ENCODE data around the gene CIRBP.

Gene CIRBP

DNA sequence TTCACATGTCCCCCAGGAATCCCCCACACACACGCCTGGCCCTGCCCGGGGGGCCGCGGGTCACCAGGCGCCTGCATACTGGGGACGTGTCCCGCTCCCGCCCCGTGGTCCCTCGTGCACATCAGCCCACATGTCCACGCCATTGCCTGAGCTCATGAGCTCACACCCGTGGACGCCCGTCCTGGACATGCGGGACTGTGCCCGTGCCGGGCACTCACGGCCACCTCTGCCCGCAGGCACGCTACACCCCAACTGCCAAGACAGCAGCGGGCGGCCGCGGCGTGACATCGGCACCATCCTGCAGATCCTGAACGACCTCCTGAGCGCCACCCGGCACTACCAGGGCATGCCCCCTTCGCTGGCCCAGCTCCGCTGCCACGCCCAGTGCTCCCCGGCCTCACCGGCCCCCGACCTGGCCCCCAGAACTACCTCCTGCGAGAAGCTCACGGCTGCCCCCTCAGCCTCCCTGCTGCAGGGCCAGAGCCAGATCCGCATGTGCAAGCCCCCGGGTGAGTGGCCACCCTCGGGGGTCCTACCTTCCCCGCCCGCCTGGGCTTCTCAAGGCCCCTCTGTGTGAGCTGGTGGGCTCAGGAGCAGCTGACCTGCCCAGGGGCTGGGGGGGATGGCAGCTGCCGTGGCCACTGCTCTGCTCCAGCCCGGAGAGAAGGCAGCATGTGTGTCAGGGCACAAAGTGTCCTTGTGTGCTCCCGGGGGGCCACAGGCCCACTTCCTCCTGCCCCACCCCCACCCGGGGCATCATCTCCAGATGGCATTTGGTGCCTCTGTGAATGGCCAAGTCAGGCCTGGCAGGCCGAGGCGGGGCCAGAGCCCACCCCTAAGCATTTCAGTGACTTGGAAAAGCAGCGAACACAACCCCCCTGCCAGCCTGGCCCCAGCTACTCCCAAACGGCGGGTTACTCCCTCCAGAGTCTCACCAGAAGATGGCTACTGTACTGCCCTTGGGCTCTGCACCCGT is 13.7 kb upstream of the CIRBP start:
- DNase-seq (ENCODE audit: low read depth in 2 of 2), result no peak

DNA sequence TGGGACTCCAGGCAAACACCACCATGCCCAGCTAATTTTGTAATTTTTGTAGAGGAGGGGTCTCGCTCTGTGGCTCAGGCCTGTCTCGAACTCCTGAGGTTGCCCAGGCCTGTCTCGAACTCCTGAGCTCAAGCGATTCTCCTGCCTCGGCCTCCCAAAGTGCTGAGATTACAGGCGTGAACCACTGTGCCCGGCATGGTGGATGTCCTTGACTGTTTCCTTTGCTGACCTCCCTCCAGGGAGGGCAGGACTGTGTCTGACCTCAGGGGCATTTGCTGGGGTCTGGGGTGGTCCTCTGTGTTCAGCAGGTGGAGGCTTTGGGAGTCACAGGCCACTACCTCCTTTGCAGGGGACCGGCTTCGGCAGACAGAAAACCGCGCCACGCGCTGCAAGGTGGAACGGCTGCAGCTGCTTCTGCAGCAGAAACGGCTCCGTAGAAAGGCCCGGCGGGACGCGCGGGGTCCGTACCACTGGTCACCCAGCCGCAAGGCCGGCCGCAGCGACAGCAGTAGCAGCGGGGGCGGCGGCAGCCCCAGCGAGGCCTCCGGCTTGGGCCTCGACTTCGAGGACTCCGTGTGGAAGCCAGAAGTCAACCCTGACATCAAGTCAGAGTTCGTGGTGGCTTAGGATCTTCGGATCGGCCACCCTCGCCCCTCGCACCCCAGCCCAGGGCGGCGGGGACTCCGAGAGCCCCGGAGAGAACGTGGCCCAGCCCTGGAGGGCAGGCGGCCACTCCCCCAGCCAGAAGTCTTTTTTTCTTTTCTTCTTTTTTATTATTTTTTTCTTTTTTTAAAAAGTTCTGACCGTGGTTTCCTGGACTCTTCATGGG is 12.3 kb upstream of the CIRBP start:
- DNase-seq (ENCODE audit: low read depth in 2 of 2), result no peak

DNA sequence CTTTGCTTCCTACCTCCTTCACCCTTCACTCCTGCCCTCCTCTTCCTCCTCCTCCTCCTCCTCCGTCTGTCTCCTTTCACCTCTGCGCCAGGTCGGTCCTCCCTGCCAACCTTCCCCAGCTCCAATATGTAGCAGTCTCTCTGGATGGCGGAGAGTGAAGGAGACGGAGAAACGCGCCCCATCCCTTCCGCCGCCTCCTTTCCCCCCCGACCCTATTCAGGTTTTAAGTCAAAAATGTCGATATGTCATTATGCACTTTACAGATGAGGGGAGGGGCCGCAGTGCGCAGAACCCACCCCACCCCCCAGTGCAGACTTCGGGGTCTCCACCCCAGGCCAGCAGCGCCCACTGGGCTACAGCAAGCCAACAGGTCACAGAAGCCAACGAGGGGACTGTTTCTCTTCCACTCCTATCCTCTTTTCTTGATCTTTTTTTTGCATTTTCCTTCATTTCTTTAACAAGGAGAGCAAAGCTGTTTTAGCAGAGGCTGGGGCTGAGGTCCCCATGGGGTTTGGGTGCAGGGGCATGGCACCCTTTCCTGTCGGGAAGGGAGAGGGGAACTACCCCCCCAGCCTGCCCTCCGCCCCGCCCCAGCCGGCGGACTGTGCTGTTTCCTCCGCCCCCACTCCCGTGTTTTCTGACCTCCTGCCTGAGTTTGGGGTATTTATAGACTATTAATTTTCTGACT is 11.5 kb upstream of the CIRBP start:
- no peak for DNase-seq (ENCODE audit: low read depth in 2 of 2)

GRCh38 chr19:1258163-1258492 is 11.0 kb upstream of the CIRBP start:
- no peak for DNase-seq (ENCODE audit: low read depth in 2 of 2)

DNA sequence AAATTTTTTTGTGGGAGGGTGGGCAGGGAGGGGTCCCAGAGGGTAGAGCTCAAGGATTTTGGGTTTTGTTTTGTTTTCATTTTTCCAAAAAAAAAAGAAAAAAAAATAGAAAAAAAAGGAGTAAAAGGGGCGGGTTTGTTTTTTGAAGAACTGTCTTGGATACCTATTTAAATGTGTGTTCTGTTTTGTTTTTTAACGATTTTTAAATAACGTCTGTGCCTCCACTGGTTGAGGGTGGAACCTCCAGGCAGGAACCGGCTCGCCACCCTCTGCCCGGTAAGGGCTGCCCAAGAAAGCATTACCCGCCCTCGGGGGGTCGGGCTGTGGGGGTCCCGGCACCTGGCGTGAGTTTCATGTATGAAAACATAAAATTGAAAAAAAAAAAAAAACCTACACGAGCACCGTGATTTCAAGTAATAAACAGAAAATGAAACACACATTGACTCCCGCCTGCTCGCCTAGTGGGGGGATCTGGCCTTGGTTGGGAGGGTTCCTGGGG is 10.4 kb upstream of the CIRBP start:
- DNase-seq (ENCODE audit: low read depth in 2 of 2), result no peak

- no peak for DNase-seq (ENCODE audit: low read depth in 2 of 2)
These were observed 9.8 kb upstream of the CIRBP start for GRCh38 chr19:1259206-1259875.

- no peak for DNase-seq (ENCODE audit: low read depth in 2 of 2)
These were observed 9.0 kb upstream of the CIRBP start for GRCh38 chr19:1259876-1260748.

GRCh38 chr19:1260749-1261537 is 8.2 kb upstream of the CIRBP start:
- peak; percentile 90 to 92 for DNase-seq (ENCODE audit: low read depth in 2 of 2)

DNA sequence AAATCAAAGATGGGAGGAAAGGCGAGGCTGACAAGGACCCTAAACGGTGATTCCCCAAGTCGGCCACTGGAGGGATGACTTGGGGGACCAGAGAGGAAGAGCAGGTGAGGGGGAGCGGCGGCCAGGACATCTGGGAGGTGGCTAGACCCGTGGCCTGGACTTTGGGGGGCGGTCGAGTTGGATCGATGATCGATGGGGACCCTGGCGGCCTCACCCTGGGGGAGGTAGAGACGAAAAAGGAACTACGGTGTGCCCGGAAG is 7.7 kb upstream of the CIRBP start:
- no peak for DNase-seq (ENCODE audit: low read depth in 2 of 2)

- DNase-seq (ENCODE audit: low read depth in 2 of 2), result no peak
These were observed 7.1 kb upstream of the CIRBP start for GRCh38 chr19:1261798-1262622.

DNA sequence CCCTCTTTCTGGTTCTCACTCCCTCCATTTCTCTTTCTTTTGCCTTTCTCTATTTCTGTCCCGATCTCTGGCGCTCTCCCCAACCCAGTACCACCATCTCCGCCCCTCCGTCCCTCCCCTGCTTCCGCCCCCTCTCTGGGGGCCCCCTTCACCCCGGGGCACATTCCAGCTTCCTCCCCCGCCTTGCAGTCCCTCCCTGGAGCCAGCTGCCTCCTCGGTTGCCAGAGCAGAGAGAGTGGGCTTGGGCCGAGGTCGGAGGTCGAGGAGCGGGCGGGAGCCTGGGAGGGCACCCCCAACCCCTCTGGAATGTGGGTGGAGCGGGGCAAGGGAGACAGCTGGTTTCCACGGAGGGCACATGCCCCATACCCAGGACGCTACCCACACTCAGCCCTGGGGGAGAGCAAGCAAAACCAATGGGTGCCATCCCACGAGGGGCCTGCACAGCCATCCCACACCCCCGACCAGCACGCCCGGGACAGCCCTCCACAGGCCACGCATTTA is 6.5 kb upstream of the CIRBP start:
- DNase-seq (ENCODE audit: low read depth in 2 of 2), result no peak

GRCh38 chr19:1263188-1263587 is 5.9 kb upstream of the CIRBP start:
- DNase-seq (ENCODE audit: low read depth in 2 of 2), result no peak

DNA sequence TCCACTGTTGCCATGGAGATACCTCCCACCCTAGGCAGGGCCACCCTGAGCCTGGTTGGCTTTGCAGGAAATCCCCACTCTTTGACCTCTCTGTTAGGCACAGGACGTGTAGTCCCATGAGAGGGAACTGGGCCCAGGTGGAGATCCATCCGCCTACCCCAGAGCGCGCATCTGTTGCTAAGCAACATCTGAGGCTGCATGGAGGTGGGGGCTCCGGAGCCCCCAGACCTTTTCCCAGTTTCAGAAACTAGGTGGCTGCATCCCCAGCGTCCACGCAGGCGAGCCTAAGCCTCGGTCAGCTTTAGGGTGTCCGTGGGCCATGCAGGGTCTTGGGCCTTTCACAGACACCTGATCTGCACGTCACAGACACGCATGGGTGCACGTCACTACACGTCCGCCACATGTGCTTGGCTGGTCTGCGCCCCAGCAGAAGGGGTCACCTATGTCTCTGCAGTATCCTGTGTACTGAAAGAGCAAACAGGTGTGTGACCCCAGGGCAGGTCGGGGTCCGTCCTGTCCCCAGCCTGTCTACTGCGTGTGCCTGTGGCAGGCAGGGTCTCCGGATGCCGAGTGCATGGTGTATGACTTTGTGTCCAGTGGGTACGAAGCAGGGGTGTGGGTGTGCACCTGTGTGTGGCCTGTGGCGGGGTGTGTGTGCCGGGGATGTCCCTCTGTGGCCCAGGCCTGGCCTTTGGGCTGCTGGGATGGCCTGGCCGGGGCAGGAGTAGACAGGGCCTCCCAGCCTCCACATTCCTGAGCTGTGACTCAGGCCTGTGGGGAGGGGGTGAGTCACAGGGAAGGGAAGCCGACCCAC is 4.1 kb upstream of the CIRBP start:
- no peak for DNase-seq (ENCODE audit: low read depth in 2 of 2)

DNA sequence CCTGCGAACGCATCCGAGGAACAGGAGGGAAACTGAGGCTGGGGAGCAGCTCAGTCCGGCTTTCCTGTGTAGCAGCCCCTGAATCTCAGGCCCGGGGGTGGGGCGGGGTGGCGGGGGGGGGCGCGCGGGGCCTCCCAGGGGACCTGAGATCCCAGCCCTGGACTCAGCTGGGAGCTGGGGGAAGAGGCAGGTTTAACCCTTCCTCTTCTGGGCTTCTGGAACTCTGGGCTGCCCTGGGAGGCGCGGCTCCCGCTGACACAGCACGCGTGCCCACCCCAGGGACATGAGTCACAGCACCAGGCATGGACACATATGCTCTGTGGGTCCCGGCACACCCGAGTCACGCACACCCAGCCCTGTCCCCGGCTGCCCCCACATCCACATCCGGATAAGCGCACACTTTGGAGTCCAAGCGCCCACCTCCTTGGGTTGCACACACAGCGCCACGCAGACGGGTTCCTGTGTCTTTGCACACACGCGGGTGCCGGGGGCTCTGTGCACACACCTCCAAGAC is 3.5 kb upstream of the CIRBP start:
- DNase-seq (ENCODE audit: low read depth in 2 of 2), result no peak

- no peak for DNase-seq (ENCODE audit: low read depth in 2 of 2)
These were observed 2.8 kb upstream of the CIRBP start for GRCh38 chr19:1266129-1266915.

DNA sequence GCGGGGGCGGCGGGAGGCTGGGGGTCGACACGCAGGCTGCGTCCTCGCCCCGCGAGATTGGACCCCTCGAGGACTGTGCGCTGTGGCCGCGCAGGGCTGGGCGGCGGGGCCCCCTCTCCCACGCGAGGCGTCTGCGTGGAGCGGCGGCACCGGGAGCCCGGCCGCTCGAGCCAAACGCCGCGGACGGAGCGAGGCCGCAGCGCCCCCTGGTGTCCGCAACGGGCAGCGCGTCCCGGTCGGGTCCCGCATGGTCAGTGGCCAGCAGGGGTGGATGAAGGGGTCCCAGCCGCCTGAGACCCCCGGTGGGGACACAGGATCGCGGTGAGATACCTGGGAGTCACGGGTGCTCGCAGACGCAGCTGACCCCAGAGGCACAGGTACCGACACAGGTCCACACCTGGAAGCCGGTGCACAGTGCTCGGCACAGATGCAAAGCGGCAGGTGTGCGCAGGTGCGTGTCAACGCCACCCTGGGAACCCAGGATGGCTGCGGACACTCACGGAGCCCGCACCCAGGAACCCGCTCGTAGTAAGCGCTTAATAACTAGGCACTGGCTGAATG is 2.1 kb upstream of the CIRBP start:
- no peak for DNase-seq (ENCODE audit: low read depth in 2 of 2)
